ENCODE measurements around the gene CLEC18B.

- TF ChIP-seq, protein P1, sequence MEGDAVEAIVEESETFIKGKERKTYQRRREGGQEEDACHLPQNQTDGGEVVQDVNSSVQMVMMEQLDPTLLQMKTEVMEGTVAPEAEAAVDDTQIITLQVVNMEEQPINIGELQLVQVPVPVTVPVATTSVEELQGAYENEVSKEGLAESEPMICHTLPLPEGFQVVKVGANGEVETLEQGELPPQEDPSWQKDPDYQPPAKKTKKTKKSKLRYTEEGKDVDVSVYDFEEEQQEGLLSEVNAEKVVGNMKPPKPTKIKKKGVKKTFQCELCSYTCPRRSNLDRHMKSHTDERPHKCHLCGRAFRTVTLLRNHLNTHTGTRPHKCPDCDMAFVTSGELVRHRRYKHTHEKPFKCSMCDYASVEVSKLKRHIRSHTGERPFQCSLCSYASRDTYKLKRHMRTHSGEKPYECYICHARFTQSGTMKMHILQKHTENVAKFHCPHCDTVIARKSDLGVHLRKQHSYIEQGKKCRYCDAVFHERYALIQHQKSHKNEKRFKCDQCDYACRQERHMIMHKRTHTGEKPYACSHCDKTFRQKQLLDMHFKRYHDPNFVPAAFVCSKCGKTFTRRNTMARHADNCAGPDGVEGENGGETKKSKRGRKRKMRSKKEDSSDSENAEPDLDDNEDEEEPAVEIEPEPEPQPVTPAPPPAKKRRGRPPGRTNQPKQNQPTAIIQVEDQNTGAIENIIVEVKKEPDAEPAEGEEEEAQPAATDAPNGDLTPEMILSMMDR (conservative IDR thresholded peaks at IDR 0.05; ENCODE audit: low read depth, low read length), result no peak
- TF ChIP-seq EZH2 (IDR thresholded peaks at IDR 0.05; ENCODE audit: low read length, unreplicated experiment), result no peak
Measured at GRCh38 chr16:74451951-74452758, 30.9 kb upstream of the CLEC18B start.

Measured in PC-3 (cell line).